GM13977 (cell line): Measurements from ENCODE around the gene NPFFR1.

Source experiments
- DNase-seq: peaks from one replicate; pipeline ENCODE4 v3.0.0; 2012; ENCODE audit warnings: low spot score
- CTCF ChIP-seq: IDR thresholded peaks from 2 replicates; pipeline ENCODE4 v1.5.1; 2012; ENCODE audit warnings: mild to moderate bottlenecking, control low read depth; ENCODE audit not compliant: insufficient read depth; ENCODE audit errors: extremely low read depth, missing control alignments
- in situ Hi-C: fragments of 300-500 bp; cut with MboI; formaldehyde crosslinking; loops from one replicate; pipeline ENCODE4 v1.12.0; 2022; ENCODE audit warnings: low sequenced_read_pairs, low pct_unique_long_range_greater_than_20kb, mixed read lengths, inconsistent platforms; ENCODE audit not compliant: unreplicated experiment

The NPFFR1 gene

GRCh38 chr10:70317272-70317942, 33.6 kb upstream of the NPFFR1 start:
- in situ Hi-C loops, result no loop called here
- no peak for DNase-seq
- no peak for TF ChIP-seq CTCF

DNA sequence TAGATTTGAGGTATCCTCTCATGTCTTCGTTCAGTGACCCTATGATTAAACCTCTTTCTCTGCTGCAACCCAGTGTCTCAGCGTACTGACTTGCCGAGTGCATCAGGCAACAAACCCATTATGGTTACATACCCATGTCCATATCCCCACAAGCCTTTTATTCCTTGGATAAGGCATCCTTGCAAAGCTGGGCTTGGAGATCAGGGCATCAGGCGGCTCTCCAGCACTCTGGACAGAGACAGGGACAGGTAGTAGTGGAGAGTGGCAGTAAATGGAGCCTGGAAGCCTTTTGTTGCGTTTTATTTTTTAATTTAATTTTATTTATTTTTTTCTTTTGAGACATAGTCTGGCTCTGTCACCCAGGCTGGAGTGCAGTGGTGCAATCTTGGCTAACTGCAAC, 32.0 kb upstream of the NPFFR1 start:
- in situ Hi-C loops, result no loop called here
- DNase-seq, result no peak
- no peak for TF ChIP-seq CTCF

DNA sequence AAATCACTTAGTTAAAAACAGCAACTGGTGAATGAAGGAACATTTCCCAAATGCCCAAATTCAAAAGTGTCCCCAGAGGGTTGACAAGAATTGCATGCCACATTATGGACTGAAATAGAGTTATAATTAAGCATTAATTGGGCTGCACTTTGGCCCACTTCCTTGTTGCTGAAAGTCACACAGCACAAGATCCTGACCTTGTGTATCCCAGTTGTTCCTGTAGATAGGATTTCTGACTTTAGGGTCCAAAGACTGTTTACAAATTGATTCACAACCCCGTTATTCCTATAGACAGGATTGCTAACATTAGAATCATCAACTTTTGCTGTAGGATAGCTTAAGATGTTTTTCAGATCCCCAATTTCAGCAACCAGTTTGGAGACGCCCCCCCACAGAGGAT, 31.5 kb upstream of the NPFFR1 start:
- no peak for TF ChIP-seq CTCF
- DNase-seq, result no peak
- in situ Hi-C loops, result no loop called here

DNA sequence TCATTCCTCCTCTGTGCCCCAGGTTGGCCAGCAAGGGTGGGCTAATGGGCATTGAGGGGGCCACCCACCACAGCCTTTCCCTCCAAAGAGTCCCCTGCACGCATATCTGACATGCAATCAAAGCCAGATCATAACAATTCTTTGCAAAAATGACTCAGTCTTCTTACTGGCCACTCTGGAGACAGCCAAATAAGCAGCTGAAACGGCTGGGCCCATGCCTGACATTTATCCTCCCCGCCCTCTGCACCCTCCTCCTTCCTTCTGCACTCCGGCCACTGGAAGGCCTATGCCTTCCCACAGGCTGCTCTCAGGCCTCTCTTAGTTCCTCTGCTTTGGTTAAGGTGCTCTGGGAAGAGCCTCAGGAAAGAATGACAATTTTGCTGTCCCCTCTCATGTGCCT, 29.2 kb upstream of the NPFFR1 start:
- in situ Hi-C loops, result no loop called here
- TF ChIP-seq CTCF, result no peak
- DNase-seq, result no peak

- no peak for TF ChIP-seq CTCF
- in situ Hi-C loops, result no loop called here
- DNase-seq, result no peak
Measured at GRCh38 chr10:70312249-70312648, 28.4 kb upstream of the NPFFR1 start.

GRCh38 chr10:70311698-70312097, 27.9 kb upstream of the NPFFR1 start:
- no peak for TF ChIP-seq CTCF
- DNase-seq, result no peak
- in situ Hi-C loops, result no loop called here
